Islet precursor cell (in vitro differentiated cells): Measurements from ENCODE around the gene MLLT1.

Experiments
- DNase-seq: peaks from one replicate; pipeline ENCODE4 v3.0.0-alpha.2; 2018

MLLT1 gene

DNA sequence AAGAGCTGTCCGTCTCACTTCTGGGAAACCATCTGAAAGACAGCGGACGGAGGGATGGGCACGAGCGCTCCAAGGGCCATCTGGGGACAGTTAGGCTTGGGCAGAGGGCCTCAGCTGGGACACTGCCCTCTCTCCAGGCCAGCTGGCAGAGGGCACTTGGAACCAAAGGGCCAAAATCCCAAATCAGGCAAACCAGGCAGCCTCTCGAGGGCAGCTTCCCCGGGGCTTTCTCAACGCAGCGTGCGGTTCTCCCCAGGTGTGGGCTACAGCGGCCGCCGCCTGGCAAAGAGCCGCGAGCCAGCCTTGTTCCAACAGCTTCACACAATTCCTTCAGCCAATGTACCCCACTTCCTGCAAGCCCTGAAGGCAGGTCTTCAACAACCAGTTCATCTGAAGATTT, 5.0 kb downstream of the MLLT1 start:
- no peak for DNase-seq

GRCh38 chr19:6273701-6274601, 5.8 kb downstream of the MLLT1 start:
- DNase-seq = no peak

DNA sequence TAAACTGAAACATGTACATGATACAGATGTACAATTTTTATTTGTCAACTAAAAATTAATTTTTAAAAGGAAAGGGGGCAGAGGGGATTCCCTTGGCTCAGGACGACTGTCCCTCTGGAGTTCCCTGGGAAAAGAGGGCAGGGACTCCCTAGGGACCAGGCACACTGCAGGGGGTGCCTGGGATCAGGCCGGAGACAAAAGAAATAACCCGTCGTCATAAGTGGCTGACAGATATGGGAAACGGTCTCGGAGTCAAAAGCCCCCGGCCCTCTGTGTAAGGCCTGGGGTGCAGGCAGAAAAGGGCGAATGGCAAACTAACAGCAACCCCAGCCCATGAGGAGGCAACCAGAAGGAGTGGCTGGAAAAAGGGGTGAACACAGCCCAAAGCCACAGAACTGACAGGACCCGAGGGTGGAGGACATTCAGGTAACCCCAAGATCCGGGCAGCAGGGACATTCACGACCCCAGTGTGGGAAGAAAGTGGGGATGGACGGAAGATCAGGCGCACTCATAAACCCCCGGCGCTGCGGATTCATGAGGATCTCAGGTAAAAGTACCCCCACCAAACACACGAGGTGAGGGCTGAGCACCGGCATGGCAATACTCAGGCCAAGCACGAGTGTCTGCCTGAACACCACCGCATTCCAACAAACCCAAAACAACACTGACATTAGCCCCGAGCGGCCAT, 6.7 kb downstream of the MLLT1 start:
- no peak for DNase-seq

GRCh38 chr19:6272411-6272791, 7.4 kb downstream of the MLLT1 start:
- no peak for DNase-seq

DNA sequence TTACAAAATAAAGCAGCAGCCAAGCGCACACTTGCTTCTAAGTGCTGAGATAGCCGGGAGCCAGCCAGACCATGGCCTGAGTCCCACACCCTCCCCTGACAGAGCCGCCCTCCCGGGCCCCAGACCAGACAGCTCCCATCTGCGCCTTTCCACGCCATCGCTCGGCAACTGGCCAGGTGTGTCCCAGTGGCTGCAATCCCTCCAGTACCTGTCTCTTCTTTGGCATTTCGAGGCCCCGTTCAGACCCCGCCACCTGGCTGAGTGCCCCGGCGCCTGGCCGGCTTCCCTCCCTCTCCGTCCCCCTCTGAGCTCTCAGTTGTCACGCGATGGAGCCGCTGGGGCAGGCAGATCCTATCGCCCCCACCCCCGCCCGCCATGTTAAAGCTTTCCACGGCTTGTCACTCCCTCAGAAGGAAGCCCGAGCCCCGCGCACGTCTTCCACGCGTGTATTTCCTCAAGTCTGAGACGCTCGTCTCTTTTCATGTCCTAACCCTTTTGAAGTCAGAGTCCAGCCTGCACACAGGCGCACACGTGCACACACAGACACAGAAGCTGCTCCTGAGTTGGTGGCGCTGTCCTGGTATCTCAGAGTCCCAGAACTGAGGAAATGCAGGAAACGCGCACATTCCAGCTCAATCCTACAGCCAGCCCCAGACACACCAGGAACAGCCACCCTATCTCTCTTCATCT, 7.9 kb downstream of the MLLT1 start:
- DNase-seq = peak; percentile 63

DNA sequence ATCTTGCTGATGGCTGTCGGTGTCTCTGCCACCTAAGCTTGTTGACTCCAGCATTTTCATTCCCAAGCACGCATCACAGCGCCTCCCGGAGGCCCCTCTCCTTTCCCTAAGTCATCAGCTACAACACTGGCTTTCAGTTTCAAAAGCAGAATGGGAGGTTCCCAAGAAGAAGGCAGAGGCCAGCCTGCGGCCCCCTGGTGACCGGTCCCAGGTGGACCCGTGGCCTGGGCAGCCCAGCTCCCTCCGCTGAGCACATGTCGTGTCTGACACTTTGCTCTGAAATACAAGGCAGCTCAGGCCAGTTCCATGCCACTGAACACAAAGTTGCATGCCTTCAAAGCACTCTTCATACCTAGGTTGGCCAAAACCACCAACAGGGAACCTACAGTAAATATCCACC, 8.5 kb downstream of the MLLT1 start:
- no peak for DNase-seq

DNA sequence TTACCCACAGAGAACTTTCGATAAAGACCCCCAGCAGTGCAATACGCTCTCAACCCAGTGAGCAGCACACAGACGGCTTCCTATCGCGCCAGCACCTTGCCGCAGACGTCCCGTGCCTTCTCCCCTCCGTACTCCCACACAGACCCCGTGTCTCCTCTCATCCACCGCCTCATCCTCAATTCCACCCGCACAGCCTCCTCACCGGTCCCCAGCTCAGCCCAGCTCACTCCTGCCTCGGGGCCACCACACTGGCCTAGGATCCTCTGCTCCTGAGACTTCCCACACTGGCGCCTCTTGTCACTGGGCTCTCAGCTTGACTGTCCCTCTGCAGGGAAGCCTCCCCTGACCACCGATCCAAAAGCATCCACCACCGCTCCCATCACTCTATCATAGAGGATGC, 9.0 kb downstream of the MLLT1 start:
- DNase-seq = no peak

- no peak for DNase-seq
Observed at GRCh38 chr19:6270076-6270745, 9.6 kb downstream of the MLLT1 start.

DNA sequence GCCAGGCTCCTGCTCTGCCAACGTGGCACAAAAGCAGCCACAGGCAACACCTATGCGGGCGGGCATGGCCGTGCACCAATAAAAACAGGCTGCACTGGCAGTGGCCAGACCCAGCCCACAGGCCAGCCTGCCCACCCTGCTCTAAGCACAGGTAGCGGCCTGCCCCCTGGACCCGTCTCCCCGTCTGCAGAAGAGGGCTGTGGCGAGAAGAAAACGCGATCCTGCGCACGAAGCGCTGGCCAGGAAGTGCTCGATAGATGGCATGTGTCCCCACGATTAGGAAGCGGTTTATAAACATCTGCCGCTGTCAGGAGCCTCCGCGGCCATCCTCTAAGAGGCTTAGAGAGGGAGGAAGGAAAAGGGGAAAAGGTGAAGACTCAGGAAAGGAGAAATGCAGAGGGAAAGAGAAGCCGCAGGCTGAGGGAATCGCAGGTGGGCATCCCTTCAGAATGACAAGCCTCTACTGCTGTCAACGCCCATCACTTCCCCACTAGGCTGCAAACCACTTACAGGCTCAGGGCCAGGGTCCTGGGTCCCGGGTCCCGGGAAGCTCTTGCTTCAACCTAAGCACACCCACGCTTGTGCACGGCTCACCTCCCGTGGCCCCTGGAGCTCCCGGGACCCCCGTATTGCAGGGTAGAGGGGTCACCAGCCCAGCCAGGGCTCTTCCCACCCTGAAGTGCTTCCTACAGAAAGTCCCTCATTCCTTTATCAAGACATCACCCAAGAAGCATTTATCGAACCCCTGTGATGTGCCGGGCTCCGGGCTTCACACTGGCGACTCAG, 10.5 kb downstream of the MLLT1 start:
- no peak for DNase-seq

DNA sequence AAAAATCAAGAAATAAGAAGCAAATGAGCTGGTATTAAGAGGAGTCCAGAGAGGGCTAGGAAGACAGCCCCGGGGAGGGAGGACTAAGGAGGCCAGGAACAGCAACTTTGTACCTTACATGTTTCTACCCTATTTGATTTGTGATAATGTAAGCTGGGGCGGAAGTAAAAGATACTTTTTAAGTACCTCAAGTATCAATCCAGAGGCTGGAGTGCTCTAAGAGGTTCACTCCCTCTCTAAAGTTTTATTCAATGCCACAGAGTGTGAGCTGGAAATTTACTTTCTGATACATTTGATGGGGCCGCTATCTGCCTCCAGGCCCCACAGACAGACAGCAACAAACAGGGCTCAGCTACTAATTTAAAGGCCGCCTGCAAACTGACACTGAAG, 11.4 kb downstream of the MLLT1 start:
- DNase-seq = no peak

DNA sequence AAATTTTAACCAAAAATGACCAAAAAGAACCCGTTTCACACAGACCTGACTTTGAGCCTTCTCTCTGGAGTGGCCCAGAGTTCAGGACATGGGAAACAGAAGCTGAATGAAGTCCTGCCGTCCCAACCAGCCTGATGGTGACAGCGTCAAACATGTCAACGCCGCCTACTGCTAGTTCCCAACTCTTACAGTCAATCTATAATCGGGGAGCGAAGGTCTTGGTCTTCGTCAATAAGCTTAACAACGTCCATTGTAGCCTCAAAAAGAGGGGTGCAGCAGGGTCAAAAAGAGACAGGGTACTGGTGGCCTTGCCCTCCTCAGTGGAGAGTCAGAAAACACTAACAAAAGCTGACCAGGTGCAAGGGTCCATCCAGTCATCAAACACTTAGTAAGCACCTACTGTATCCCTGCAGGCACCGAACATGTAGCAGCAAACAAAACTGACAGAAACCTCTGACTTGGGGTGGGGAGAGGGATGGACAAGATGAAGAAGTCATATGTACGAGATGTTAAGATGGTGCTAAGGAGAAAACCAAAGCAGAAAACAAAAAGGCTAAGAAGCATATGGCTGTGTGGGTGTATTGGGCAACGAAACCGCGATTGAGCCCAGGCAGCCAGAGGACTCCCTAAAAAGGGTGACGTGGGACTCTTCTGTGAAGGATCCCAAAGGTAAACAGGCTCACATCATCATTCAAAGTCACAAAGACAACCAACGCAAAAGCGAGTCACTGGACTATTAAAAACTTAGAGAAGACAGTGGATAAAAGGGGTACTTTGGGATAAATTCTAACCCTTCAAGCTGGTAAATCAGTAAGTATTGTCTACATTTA, 12.0 kb downstream of the MLLT1 start:
- no peak for DNase-seq

DNA sequence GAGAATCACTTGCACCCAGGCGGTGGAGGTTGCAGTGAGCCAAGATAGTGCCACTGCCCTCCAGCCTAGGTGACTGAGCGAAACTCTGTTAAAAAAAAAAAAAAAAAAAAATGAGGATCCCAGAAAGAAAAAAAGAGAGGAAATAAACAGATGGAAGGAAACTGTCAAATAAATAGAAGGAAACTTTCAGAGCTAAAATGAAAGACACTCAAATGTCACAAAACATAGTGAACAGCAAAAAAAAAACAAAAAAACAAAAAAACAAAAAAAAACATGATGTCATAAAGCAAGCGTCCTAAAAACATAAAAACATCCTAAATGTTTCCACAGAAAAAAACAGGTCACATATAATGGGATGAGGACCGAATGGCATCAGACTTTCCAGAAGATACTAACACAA, 15.0 kb downstream of the MLLT1 start:
- no peak for DNase-seq

GRCh38 chr19:6263735-6264444, 15.9 kb downstream of the MLLT1 start:
- DNase-seq = no peak

DNA sequence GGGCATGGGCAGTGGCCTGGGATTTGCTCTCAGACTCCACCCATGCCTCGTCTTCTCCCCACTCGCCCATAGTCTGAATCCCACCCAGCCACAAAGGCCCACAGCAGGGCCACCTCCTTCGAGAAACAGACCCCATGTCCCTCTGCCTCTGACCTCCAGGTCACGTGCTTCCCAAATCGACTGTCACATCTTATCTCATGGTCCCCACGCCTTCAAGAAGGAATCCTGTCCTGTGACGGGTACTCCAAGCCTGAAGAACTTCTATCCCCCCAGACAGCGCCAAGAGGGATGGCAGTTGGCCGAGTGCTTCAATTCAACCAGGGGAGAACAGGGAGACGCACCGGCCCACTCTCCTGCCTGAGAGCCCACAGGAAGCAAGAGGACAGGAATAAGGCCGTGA, 16.5 kb downstream of the MLLT1 start:
- DNase-seq = no peak

- no peak for DNase-seq
Observed at GRCh38 chr19:6262519-6262918, 17.3 kb downstream of the MLLT1 start.

- DNase-seq = no peak
Observed at GRCh38 chr19:6261883-6262282, 17.9 kb downstream of the MLLT1 start.

DNA sequence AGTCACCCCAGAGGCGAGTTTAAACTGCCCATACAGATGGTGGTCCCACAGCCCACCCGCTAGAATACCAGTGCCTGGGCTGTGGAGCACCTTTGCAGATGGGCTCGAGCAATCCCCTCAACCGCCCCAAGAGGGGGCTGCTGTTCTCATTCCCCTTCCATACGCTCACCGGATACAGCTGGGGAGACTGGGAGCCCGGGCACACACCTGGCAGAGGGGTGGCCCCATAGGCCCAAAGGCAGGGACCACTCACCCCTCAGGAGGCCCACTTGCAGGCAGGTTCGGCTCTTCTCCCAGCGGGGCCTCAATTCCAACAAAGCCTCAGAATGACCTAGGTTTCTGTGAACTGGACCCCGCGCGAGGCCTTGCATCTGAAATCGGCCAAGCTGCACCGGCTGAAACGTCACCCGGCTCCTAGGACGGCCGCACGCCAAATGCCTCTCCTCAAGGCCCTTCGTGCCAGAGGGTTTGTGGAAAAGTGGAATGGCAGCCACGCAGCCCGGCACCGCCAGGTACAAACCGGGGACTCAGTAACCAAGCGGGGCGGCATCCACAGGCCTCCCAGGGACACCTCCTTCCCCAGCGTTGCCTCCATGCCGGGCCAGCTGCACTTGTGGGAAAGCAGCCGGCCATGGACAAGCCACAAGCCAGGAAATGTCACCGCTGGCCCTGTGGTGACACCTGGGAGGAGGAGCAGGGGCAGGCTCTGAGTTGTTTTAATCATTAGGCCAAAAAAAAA, 18.7 kb downstream of the MLLT1 start:
- peak; percentile 75 for DNase-seq

DNA sequence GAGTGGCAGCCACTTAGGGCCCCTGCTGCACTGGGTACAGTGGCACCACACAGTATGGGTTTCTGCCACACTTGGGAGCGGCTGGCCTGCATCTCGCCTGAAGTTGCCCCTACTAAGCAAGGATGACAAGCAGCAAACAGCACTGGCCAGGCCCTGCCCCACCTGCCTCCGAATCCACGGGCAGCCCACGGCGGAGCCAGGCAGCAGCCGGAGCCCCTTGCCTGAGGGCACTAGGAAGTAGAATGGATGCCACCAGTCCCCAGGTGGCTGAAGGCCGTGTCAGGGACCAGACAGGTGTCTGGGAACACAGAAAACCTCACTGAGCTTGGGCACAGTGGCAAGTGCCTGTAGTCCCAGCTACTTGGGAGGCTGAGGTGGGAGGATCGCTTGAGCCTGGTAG, 19.4 kb downstream of the MLLT1 start:
- no peak for DNase-seq

DNA sequence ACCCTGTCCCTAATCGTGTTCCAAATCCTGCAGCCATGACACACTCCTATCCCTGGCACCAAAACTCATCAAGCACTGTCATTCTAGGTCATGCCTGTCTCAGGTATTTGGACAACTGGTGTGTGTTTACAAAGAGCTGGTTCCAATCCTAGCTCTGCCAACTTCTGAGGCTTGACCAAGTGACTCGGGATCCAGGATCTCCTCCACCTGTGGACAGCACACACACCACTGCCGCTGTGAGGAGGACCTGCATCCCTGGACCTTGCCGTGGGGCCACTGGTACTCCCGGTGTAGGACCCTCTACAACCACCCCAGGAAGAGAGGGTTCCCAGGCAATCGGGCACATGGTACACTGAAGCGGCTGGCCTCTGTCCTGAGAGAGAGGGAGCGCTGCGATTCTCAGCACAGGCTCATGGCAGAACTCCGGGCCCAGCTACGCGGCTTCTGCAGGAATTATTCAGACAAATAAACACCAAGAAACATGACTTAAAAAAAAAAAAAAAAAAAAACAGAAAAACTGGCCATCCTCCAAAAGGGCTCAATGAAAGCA, 20.4 kb downstream of the MLLT1 start:
- DNase-seq = no peak

GRCh38 chr19:6258812-6259311, 20.9 kb downstream of the MLLT1 start:
- DNase-seq = no peak
